ENCODE measurements around the gene TTC23.
"Not testable (repeated sequence)": the region's sequence is repeated elsewhere in the genome, so short reads cannot be mapped to it uniquely, and the experiment has no call there.

The TTC23 gene

GRCh38 chr15:99118258-99118632 lies 131.1 kb downstream of the TTC23 start:
- no peak for DNase-seq

DNA sequence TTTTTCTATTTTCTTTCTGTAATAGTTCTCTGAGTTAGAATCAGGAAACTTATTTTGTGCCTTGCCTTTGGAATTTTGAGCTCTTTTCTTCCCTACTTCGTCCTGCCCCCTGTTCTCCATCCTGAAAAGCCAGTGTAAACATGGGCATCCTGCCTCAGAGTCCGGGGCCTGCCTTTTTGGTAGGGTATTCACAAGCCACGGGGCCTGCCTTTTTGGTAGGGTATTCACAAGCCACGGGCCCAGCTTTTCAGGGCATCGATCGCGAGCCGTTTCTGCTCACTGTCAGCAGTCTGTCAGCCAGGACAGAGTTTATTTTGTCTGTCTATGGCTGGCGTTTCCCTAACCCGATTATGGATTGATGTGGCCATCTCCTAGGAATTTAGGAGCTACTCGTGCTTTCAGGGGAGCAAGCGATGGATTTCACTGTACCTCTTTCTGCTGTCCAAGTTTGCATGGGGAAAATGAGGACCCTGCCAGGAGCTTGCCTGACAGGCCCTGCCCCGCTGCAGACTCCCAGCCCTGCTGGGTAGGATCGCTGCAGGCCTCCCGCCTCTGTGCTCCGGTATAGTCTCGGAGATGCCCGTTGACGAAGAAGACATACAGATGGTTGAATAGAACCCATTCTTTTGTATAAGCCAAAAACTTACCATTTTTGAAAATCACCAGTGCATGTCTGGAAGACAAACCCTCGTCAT lies 131.7 kb downstream of the TTC23 start:
- no peak for DNase-seq

DNA sequence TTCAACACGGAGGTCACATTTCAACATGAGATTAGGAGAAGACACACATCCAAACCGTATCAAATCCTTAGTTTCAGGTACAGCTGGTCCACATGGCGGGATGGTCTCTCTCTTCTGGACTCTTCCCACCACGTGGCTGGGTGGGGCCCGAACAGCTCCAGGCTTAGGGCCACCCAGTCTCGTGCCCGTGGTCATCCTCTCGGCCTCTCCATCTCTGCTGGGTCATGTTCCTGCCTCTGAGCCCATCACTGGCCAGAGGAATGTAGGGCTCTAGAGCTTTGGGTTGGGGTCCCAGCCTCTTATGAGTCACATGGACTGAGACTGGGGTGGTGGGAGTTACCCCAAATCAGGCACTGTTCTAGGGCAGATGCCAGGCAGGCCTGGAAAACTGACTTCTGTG lies 132.3 kb downstream of the TTC23 start:
- no peak for DNase-seq

GRCh38 chr15:99115300-99116215 lies 133.8 kb downstream of the TTC23 start:
- DNase-seq: no peak

DNA sequence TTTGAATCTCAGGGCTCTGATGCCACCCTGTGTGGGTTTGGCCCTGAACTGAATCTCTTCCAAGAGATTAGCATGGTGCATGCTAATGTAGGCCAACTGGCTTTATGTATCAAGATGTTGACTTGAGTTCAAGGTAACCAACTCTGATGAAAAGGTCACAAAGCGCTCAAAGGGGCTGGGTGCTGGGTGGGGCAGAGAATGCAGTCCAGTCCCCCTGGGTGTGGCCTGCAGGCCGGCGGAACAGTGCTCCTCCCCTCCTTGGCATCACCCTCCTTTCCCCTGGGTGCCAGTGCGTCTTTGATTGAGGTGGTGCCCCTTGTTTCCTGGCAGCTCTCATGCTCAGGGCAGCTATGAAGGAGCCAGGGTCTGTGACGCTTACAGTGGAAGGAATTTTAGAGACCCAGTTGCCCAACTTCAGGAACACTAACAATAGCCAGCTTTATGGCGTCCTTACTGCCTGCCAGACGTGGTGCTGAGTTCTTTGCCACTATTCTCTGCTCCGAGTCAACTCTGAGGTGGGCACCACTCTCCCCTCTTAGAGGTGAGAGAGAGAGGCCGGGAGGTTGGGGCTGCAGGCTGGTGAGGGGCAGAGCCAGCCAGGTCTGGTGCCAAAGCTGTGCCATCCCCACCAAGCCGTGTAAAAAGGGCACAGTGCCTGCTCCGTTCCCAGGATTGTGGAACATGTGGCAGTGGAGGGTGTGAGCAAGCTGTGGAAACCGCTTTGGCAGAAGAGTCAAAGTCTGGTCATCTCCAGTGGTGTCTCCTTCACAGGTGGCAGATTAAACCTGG lies 134.7 kb downstream of the TTC23 start:
- DNase-seq: no peak

- DNase-seq: no peak
Measured at GRCh38 chr15:99113547-99114271, 135.7 kb downstream of the TTC23 start.

- DNase-seq: not testable (repeated sequence)
Measured at GRCh38 chr15:99111641-99112040, 137.7 kb downstream of the TTC23 start.

DNA sequence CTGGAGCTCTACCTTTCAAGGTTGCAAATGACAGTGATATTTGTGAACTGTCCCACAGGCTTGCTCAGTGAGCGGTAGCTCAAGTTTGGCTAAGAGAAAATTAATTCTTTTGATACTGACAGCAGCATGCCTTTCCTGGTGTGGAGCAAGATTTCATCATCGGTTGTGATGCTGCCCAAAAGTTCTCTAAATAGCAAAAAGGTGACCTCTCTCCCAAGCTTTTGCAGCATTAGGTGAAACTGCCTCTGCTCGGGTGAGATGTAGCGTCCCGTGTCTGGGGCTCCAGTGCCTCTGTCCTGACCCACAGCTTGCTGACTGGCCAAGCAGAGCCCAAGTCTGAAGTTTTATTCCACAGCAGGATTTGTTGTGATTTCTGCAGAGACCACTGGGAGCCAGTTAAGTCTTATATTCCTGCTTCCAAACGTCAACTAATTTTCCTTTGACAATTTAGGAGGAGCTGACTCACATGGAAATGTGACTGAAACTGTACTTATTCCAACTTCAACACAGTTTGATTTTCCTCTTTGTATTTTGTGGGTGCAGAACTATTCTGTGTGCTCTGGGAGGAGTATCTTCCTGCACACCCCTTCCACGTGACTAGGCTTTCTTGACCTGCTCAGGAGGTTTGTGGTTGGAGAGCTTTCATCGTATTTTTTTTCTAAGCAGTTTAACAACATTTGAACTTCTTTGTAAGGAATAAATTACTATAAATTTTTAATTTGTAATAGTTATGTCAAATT lies 138.6 kb downstream of the TTC23 start:
- peak; percentile 5 for DNase-seq

DNA sequence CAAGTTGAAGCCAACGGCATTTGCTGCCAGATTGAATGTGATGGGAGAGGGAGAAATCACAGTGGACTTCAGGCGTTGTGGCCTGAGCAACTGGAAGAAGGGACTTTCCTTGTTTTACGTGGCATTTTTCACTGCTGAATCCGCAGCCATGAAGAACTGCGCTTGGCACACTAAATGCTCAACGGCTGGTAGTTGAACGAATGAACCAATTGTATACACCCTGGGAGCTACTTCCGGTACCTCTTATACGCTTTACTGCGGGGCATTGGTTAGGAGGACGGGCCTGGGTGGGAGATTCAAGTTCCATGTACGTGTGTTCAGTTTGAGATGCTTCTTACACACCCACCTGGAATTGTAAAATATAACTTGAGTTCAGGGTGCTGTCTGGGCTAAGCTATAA lies 139.3 kb downstream of the TTC23 start:
- DNase-seq: no peak

GRCh38 chr15:99109555-99110021 lies 139.8 kb downstream of the TTC23 start:
- no peak for DNase-seq

DNA sequence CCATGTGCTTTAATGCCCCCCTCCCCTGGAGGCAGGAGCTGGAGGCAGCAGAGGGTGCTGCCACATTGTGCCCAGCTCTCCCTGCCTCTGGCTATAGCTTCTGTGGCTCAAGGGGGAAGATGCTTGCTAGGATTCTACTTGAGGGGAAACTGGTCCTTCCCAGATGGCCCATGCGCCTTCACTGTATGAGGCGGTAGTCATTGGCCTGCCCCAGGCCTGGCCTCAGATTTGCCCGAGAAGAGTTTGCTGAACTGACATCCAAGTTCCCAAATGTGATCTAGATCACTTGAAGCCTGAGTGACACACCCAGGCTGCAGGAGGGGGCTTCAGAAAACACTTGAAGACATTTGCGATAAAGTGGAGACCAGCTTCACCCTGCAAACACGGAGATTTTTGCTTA lies 140.4 kb downstream of the TTC23 start:
- no peak for DNase-seq

GRCh38 chr15:99106417-99107220 lies 142.8 kb downstream of the TTC23 start:
- DNase-seq: no peak

- DNase-seq: no peak
Measured at GRCh38 chr15:99105514-99106341, 143.7 kb downstream of the TTC23 start.

GRCh38 chr15:99104788-99105513 lies 144.4 kb downstream of the TTC23 start, which contains the start of gene SYNM:
SYNM (plus strand) TSS chr15:99105080; CDS start chr15:99105200, 120 bp downstream.
- DNase-seq: peak; percentile 51

GRCh38 chr15:99103279-99103678 lies 146.1 kb downstream of the TTC23 start:
- no peak for DNase-seq

DNA sequence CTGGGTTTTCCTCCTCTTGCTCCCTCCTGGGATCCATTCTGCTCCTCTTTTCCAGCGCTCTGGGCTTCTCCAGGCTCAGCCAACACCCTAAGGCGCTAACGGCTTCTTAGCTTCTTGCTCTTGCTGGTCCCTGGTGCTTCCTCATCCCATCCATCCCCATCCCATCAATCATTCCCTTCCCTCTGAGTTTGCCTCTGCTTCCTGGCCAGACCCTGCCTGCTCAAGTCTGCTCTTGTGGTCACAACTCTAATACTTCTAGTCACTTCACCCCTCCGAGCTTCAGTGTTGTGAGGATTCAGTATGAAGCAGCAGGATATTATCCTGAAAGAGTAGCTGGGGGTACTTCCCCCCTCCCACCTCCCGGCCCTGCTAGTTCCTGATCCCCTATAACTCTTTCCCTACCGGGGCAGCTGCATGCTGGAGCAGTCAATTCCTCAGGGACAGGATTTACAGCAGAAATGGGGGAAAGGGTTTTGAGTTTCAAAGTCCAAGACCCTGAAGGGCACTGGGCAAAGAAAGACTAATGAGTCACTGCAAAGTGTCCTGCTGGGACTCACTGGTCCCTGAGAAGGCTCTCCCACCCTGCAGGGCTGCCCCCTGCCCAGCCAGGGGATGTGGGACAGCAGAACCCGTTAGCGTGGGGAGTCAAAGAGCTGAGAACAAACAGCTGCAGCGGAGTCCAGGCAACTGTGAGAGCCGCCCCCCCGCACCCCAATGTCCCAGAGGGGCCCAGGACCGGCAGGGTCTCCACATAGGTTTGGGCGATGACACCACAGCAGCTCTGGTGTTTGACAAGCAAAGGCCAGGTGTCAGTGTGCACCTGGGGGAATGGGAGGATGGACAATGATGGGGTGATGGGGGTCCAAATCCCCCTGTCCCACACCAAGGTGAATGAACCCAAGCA lies 146.8 kb downstream of the TTC23 start:
- no peak for DNase-seq

GRCh38 chr15:99101501-99101900 lies 147.9 kb downstream of the TTC23 start:
- no peak for DNase-seq

Measured in OCI-M1 (cell line).